LNCaP clone FGC (cell line): Measurements from ENCODE around the gene EPHA7.
A peak's percentile ranks its signal among the peaks of the same experiment; 100 is the strongest.

Experiments
- DNase-seq: peaks from one replicate; pipeline ENCODE4 v3.0.0-alpha.2; 2011; ENCODE audit warnings: low read depth
- H3K4me3 ChIP-seq: 2 replicates; pipeline ENCODE4 v1.5.1; 2011; ENCODE audit warnings: mild to moderate bottlenecking, low read depth, low read length, control low read depth
- CTCF ChIP-seq: IDR thresholded peaks from 2 replicates; pipeline ENCODE4 v1.5.1; 2012; ENCODE audit warnings: mild to moderate bottlenecking; ENCODE audit not compliant: control insufficient read depth, insufficient read depth; ENCODE audit errors: extremely low read depth

The EPHA7 gene

GRCh38 chr6:93329301-93330000, 89.9 kb downstream of the EPHA7 start:
- no peak overlapping the region for H3K4me3 ChIP-seq
- DNase-seq = no peak
- no peak for TF ChIP-seq CTCF

DNA sequence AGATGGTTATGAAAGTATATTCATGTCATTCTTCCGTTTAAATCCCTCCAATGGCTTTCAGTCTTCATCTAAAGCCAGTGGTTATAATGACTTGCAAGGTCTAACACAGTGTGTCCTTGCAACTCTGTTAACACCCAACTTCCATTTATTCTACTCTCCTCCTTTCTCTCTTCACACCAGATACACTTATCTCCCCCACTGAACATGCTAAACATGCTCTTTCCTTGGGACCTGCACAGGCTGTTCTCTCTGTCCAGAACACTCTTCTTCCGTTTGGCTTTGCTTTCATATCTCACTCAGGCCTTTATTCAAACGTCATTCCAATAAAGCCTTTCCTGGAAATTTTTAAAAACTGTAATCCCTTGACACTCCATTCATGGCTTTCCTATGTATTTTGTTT, 91.5 kb downstream of the EPHA7 start:
- H3K4me3 ChIP-seq = no peak overlapping the region
- no peak for DNase-seq
- TF ChIP-seq CTCF = no peak

DNA sequence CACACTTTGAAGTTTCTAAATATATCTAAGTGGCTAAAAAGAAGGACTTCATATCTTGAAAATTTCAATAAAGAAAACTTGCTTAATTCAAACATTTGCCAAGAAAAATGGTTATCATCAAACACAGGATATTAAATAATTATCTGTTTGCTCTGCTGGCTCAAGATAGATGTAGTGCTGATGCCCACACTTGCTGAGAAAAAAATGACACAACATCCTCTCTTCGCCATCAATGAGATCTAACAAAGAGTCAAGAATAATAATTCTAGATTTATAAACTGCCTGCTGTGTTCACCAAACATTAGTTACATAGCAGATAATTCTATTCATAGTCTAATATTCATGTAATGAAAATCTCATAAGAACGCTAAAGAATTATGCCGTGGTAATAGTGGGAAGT, 93.6 kb downstream of the EPHA7 start:
- no peak overlapping the region for H3K4me3 ChIP-seq
- DNase-seq = no peak
- TF ChIP-seq CTCF = no peak

GRCh38 chr6:93323630-93324029, 95.7 kb downstream of the EPHA7 start:
- H3K4me3 ChIP-seq = no peak overlapping the region
- no peak for TF ChIP-seq CTCF

DNA sequence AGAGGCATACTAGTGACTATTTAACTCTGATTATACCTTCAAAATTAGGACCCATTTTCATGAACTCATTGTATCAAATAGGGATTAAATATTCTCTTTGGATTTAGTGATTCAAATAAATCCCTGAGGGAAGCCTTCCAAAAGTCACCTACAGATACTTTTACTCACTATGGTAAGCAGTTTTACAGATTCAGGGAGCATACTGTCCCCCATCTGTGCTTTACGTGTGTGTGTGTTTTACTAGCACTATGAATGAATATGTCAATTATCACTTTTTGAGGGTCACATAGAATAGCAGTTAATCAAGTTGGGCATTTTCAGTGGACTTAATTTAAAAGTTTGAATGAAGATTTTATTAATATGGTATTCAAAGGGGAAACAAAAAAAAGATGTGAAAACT, 96.7 kb downstream of the EPHA7 start:
- no peak for DNase-seq
- H3K4me3 ChIP-seq = no peak overlapping the region
- no peak for TF ChIP-seq CTCF

More at GRCh38 chr6:93323630-93324029, 95.7 kb downstream of the EPHA7 start:
- DNase-seq = no peak

DNA sequence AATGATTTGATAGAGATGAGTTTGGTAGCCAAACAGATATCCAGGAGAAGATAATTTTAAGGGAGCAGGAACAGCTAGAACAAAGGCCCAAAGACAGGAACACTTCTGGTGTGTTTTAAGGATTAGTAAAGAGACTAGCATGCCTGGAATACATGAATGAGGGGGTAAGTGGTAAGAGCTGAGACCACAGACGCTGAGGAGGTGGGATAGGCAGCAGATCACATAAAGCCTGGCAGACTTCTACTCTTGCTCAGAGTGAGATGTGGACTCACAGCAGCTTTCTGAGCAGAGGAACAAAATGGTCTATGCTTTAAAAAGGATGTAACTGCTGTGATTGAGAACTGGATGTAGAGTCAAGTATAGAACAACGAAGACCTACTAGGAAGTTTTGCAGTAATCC, 100.1 kb downstream of the EPHA7 start:
- no peak overlapping the region for H3K4me3 ChIP-seq
- DNase-seq = no peak
- TF ChIP-seq CTCF = no peak

GRCh38 chr6:93318121-93318520, 101.2 kb downstream of the EPHA7 start:
- peak; percentile 4; the same call in 1 of the 2 replicates for TF ChIP-seq CTCF
- H3K4me3 ChIP-seq = no peak overlapping the region
- no peak for DNase-seq
